AG04450 (cell line): ENCODE data around the gene ANGPTL2. TPM values are rescaled to one million over a fixed set of nuclear protein-coding genes. Genes with fewer than 3 reads are reported as not detected.
"Not testable (repeated sequence)": the region's sequence is repeated elsewhere in the genome, so short reads cannot be mapped to it uniquely, and the experiment has no call there.

Source experiments
- CTCF ChIA-PET: fragments of 300-600, 350-600 bp; formaldehyde crosslinking; extraction: SDS; loops from one replicate; lab custom pipeline; 2022; ENCODE audit warnings: antibody characterized with exemption, inconsistent platforms; lab: Charles Lee
- POLR2A ChIA-PET: fragments of 350-600 bp; formaldehyde crosslinking; extraction: SDS; loops from one replicate; lab custom pipeline; 2021; ENCODE audit warnings: antibody characterized with exemption, inconsistent platforms; lab: Yijun Ruan, JAX
- DNase-seq: peaks from one replicate; pipeline ENCODE4 v3.0.0-alpha.2; 2011; ENCODE audit warnings: low read depth, low spot score
- H3K27ac ChIP-seq: one replicate; pipeline ENCODE4 v1.5.1; 2012; ENCODE audit warnings: low read depth, low read length, control low read depth
- H3K27me3 ChIP-seq: one replicate; pipeline ENCODE4 v1.6.0; 2012; ENCODE audit warnings: low read length; ENCODE audit not compliant: control insufficient read depth, insufficient read depth
- H3K4me3 ChIP-seq: 2 replicates; pipeline ENCODE4 v1.5.1; 2011; ENCODE audit warnings: mild to moderate bottlenecking, low read depth, low read length, control low read depth
- H3K9me3 ChIP-seq: 2 replicates; pipeline ENCODE4 v1.5.1; 2012; ENCODE audit warnings: low read length; ENCODE audit not compliant: control insufficient read depth, insufficient read depth
- CTCF ChIP-seq: IDR thresholded peaks from 2 replicates; pipeline ENCODE4 v1.5.1; 2011; ENCODE audit warnings: low read depth, low read length, control low read depth, inconsistent platforms
- polyA plus RNA-seq: library from polyadenylated mRNA; depleted of rRNA; stranded (reverse); fragments of >200 nt; gene quantifications from 2 replicates; pipeline ENCODE4 v1.2.3, GENCODE V29; 2011

Gene ANGPTL2
- polyA plus RNA-seq, 1 experiment, result 108 TPM

GRCh38 chr9:127149463-127150390 is 27.3 kb upstream of the ANGPTL2 start:
- Histone ChIP-seq H3K9me3 (no peaks in the 10 kb centered on the region), H3K4me3 (no peak overlapping the region), H3K27ac (no peak overlapping the region), H3K27me3 (peaks cover 2% of the 10 kb centered on the region)
- ChIA-PET CTCF (no interaction called here), POLR2A (no interaction called here)
- no peak for DNase-seq
- TF ChIP-seq CTCF, result no peak

GRCh38 chr9:127149010-127149409 is 26.6 kb upstream of the ANGPTL2 start:
- no peak for TF ChIP-seq CTCF
- ChIA-PET CTCF (no interaction called here), POLR2A (no interaction called here)
- Histone ChIP-seq H3K27me3 (peaks cover 2% of the 10 kb centered on the region), H3K27ac (no peak overlapping the region), H3K9me3 (no peaks in the 10 kb centered on the region), H3K4me3 (no peak overlapping the region)
- no peak for DNase-seq

GRCh38 chr9:127148014-127148413 is 25.6 kb upstream of the ANGPTL2 start:
- no peak for TF ChIP-seq CTCF
- Histone ChIP-seq H3K27ac (no peak overlapping the region), H3K4me3 (no peak overlapping the region), H3K27me3 (peaks cover 2% of the 10 kb centered on the region), H3K9me3 (no peaks in the 10 kb centered on the region)
- ChIA-PET POLR2A (no interaction called here), CTCF (no interaction called here)
- no peak for DNase-seq

- H3K9me3 ChIP-seq, result no peaks in the 10 kb centered on the region
- H3K27me3 ChIP-seq, result peaks cover 2% of the 10 kb centered on the region
- ChIA-PET CTCF (interaction anchor here (0.6 kb wide), 1 partner anchor 30 kb away, joined by 3 read pairs; no protein-coding TSS in a partner anchor), POLR2A (no interaction called here)
- no peak overlapping the region for H3K4me3 ChIP-seq
- DNase-seq, result no peak
- TF ChIP-seq CTCF, result no peak
- H3K27ac ChIP-seq, result no peak overlapping the region
Measured at GRCh38 chr9:127147251-127147650, 24.8 kb upstream of the ANGPTL2 start.

GRCh38 chr9:127146841-127147240 is 24.4 kb upstream of the ANGPTL2 start:
- CTCF ChIA-PET, result interaction anchor here (0.5 to 1.3 kb wide), 4 partner anchors 13 to 182 kb away, joined by 3 to 4 read pairs (median 3); no protein-coding TSS in a partner anchor

More at GRCh38 chr9:127146841-127147240, 24.4 kb upstream of the ANGPTL2 start:
- H3K27me3 ChIP-seq, H3K27ac ChIP-seq, H3K4me3 ChIP-seq, POLR2A ChIA-PET, DNase-seq, H3K9me3 ChIP-seq: not testable (repeated sequence)
